ENCODE results near the gene TSPAN32.

DNA sequence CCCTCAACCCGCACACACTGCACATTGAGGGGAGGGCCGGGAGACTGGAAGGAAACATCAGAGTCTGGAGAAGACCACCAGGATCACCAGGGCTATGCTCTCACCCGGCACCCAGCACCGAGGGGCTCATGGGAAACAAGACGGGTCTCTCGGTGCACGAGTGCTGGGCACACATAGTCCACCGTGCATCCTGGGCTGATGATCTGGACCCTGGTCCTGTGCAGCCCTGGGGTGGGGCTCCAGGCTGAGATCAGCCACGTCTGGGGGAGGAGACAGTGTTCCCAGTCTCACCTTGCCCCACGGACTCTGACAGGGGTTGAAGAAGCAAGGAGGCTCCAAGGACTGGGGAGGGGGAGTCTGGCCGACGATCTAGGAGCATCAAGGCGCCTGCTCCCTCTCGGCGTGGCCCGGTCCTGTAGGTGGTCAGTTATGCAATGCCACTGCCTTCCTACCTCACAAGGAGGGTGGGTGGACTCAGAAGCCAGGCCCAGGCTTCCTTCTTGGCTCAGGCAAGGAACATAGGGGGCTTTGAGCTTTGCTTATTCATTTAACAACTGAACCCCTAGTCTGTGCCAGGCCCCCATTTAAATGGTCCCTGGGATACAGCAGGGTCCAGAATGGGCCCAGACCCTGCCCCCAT is 63.9 kb downstream of the TSPAN32 start:
- no peak for TF ChIP-seq EZH2 (IDR thresholded peaks at IDR 0.05; ENCODE audit: borderline replicate concordance, low read depth, low read length, poor library complexity, severe bottlenecking)
- TF ChIP-seq, protein P1, sequence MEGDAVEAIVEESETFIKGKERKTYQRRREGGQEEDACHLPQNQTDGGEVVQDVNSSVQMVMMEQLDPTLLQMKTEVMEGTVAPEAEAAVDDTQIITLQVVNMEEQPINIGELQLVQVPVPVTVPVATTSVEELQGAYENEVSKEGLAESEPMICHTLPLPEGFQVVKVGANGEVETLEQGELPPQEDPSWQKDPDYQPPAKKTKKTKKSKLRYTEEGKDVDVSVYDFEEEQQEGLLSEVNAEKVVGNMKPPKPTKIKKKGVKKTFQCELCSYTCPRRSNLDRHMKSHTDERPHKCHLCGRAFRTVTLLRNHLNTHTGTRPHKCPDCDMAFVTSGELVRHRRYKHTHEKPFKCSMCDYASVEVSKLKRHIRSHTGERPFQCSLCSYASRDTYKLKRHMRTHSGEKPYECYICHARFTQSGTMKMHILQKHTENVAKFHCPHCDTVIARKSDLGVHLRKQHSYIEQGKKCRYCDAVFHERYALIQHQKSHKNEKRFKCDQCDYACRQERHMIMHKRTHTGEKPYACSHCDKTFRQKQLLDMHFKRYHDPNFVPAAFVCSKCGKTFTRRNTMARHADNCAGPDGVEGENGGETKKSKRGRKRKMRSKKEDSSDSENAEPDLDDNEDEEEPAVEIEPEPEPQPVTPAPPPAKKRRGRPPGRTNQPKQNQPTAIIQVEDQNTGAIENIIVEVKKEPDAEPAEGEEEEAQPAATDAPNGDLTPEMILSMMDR (conservative IDR thresholded peaks at IDR 0.05; ENCODE audit: low read depth, low read length) = no peak

Data from A673 (cell line).